ENCODE results near the gene DACH1.
A peak's percentile ranks its signal among the peaks of the same experiment; 100 is the strongest.
"Not testable (repeated sequence)": the region's sequence is repeated elsewhere in the genome, so short reads cannot be mapped to it uniquely, and the experiment has no call there.

DACH1 gene

DNA sequence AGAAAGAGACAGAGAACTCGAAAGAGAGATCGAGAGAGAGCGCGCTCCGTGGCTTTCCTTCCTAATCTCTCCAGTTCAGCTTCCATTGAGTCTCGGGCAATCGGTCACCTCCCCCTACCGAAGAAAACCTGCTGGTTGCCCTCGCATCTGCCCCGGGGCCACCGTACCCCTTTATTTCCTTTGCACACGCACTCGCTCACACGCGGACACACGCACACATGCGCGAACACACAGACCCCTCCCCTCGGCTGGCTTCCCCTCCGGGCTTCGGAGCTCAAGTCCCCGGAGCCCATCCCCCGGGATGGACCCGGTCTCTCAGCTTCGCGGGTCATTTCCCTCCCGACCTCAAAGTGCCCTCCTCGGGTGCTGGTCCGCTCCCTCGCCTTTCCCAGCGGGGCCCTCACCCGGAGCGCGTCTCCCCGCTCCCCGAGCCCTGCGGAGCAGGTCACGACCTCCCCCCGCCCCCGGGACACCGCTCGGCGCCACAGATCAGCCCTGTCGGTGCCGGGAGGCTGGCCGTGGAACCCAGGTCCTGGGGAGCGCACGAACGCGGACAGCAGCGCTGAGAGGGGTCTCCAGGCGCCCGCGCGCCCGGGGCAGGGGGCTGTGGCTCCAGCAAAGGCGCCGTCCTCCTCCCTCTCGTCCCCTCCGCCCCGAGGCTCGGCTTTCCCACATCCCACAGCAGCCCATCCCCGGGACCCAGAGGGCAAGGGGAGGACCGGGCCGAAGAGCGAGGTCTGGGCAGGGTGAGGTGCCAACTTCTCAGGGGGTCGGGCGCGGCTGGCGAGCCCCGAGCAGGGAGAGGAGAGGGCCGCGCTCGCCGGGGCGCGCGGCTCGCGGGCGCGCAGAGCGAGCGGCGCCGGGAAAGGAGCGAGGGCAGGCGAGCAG is 1.8 kb downstream of the DACH1 start:
- no peak for DNase-seq

DNA sequence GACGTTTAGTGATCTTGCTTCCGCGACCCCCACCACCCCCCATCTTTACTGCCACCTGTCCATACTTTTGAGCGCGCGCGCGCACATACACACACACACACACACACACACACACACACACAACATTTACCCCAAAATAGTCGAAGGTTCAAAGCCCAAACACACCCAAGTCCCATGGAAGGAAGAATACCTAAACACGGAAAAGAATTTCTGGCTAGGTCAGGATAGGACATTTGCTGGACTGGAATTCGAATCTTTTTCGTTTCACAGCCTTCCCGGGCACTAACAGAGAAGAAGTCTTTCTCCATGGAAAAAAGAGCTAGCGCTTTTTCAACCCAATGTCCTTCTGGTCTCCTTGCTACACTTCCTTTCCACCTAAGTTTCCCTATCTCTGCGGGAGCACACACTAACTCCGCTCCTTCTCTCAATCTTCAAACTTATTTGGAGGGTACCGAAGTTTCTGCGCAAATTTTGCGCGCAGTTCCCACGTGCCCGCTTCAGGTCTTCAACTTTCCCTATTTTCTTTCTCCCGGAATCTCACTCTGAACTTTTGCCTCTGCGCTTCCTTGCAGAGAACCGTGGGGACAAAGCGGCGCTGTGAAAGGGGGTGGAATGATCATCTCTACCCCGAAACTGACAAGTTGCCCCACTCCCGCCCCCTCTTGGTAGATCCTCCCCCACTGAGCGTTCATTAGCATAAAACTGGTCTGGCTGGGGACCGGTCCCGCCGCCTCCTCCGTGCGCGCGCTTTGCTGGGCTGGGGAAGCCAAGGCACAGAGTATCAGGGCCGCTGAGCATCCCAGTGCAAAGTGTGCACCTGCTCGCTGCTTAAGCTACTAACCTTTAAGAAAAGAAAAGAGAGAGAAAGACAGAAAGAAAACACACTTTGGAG is 2.7 kb downstream of the DACH1 start:
- DNase-seq, result peak; percentile 26

DNA sequence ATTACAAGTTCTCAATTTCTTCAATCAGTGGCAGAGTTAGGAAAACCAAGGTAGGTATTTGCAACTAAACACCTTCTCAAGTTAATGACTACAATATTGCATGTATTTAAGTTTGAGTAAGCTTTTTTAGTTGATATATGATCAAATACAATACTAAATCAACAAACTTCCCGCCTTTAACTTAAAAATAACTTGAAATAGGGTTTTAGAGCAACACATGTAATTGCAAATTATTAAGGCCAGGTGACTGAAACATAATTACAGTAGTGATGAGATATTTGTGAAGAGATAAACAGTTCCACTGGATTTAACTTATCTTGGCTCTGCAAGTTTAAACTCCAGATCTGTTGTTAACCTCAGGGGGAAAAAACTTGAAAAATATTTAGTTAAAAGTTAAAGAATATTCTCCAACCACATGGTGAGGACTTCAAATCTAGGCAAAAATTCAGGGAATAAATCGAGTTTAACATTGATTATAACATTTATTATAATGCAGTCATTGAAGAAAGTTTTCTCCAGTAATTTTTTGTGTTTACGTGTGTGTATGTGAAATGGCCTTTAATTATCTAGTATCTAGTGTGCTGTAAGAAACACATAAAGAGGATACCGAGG is 3.6 kb downstream of the DACH1 start:
- DNase-seq, result no peak

DNA sequence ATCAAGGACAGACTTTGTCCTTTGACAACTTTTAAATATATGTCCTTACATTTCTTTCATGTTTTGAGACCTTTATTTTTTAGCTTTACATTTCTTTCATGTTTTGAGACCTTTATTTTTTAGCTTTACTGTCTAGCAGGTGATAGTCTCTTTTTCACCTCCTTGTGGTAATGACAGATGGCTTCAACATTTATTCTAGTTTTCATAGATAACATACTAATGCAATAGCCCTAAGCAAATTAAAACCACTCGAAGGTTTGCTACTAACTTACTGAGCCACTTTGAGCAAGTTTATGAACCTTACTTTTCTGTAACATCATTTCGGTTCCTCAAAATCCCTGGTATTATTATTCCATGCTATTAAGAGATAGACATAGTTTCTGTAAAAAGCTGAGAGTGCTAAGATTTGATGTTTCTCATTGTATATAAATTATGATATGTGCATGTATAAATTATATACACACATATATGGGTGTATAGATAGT is 4.5 kb downstream of the DACH1 start:
- DNase-seq, result no peak

DNA sequence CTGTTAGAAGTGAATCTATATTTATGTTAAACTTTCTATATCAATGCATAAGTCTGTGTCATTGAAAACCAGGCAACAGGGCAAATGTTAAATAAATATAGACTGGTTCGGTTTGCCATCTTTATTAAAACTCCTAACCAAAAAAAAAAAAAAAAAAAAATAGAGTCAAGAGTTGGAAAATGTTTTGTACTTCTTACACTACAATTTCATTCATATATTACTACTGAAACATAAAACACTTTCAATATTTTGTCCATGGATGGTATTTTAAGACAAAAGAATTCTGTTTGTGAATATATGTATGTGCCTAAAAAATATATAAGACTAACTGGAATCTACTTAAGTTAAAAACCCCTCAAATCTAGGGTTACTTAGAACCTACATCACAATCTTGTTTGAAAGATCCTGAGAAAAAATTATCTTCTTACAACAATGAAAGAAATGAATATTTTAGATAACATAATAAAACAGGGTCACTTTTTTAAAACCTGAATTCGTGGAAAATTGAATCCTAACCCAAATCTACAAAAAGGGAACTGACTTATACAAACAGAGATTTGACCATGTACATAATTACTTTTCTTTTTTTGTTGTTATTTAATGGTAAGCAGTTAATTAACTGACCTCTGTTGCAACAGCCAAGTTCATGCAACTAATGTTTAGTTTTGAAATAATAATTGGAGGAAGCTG is 5.1 kb downstream of the DACH1 start:
- DNase-seq, result no peak

DNA sequence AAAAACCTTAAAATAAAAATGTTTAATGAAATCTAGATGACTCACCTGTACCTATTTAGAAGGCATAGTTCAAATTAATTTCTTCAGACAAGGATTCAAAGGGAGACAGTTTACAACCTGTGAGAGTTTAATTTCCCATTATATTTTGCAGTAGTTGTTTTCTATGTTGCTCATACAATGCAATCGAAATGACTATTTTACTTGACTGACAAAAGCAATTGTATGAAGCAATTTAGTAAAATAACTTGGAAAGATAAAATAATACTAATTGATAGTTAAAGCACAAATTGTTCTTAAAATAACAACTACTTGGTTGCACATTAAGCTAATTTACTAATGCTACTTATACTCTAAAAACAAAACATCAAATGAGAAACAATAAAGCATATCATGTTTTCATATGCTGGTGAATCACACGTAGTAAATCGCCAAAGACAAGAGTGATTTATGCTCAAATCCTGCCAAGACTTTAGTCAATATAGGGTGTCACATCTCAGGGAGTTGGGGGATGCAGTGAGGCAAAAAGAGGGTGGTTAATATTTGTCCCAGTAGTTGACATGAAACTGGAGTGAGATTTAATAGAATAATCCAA is 6.4 kb downstream of the DACH1 start:
- DNase-seq, result no peak

DNA sequence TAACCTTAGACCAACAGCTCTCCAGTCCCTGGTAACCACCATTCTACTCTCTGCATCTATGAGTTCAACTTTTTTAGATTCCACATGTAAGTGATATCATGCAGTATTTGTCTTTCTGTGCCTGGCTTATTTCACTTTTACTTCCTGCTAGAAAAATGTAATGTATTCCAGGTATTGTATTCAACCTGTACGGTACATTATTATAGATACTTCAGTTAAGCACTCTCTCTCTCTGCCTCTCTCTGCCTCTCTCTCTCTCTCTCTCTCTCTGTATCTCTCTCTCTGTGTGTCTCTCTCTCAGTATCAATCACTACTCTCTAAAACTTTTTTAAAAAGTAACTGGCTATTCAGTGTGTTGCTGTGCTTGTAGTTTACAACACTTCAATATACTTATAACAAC is 8.4 kb downstream of the DACH1 start:
- DNase-seq, result no peak

DNA sequence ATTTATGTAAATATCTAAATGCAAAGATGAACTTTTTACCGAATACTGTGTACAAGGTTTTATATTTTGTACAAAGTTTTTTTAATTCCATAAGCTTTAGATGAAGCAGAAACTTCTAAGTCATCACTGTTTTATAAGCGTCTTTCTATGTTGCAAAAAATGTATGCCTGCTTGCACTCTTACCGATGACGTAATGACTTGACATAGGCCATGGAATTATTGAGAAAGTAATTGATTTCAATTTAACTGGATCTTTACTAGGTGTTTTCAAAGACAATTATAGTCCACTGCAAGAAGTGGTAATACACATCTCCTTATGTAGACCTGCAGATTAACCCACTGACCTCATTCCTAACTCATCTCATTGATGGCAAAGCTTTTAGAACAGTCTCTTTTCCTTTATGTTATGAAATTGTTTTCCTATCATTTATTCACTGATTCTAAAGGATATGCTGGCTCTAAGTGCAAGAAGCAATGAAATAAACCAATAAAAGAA is 10.4 kb downstream of the DACH1 start:
- no peak for DNase-seq

DNA sequence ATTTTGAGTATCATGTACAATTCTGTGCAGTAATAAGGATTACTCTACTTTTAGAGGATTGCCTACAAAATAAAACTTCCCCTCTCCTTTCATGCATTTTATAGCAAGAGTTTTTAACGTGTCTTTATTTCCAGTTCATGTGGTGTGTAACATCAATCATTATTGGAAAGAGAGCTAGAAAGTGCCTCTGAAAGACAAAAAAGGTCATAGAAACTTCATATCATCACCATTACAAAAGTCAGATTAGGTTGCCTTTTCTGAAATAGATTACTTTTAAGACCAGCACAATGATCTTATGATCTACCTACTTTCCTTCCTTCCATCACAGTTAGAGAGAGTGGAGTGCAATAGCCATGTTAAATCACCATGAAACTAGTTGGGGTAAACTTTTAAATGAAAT is 12.6 kb downstream of the DACH1 start:
- no peak for DNase-seq

DNA sequence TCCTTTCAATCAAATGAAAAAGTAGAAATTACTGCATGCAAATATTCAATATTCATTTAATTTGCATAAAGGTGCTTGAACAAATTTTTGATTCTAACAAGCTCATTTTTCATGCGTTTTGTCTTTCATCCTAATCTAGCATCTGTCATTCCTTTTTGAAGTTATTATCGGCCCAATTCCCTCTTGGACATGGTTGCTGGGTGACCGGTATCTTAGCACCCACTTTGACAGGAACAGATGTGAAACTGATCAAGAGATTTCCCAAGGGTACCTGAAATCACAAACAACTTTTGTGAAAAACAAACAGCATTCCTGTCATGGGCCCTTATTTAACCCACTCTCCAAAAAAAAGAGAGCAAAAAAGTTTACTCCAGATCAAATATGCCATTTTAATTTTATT is 13.3 kb downstream of the DACH1 start:
- DNase-seq, result no peak

DNA sequence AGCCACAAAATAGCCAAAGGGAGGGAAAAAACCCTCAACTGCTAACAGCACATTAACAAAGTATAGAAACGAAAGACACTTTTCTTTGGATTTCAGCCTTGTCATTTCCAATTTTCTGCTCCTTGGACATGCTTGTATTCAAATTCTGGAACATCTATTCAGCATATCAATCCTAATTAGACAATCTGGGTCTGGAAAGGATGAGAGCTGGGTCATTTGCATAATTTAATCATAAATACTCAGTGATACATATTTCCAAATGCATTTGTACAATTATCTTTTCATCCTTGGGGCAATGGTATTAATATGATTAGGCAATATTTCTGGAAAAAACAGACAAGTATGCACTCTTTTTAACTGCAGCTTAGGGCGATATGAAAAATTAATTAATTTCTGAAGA is 14.3 kb downstream of the DACH1 start:
- no peak for DNase-seq

DNA sequence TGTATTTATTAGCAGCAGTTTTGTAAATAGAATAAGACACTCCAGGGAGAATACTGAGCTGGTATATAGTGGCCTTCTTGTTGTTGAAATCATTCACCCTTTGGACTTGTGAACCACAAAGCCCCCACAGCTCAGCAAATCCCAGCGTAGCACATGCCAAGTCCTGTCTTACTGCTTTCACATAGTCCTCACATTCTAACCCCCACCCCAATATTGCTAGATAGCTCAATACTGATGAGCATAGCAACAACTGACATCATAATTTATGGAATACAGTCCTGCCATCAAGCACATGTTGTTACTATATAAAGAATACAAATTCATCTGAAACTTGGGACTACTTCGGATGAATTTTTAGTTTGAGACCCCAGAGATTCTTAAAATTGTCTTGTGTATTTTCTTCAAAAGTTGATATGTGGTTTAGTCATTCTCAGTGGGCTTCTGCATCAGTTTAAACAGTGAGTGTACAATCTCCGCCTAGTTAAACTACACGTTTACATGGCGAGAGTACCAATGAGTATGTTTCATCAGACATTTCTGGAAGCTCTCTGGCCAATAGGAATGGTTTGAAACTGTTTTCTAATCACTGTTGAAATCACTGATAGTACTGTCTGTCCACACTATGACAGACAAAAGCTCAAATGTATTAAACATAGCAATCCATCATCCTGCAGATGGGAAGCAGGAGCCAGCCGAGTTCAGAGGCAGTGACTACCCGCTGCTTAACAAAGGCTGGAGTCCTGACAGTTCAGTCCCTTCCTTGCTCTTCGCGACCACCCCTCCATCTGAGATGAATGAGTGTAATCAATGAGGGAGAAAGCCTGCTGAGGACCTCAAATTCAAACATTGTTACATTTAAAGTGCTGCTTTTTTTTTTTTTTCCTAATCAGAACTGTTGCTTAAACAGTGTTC is 15.2 kb downstream of the DACH1 start:
- no peak for DNase-seq

DNA sequence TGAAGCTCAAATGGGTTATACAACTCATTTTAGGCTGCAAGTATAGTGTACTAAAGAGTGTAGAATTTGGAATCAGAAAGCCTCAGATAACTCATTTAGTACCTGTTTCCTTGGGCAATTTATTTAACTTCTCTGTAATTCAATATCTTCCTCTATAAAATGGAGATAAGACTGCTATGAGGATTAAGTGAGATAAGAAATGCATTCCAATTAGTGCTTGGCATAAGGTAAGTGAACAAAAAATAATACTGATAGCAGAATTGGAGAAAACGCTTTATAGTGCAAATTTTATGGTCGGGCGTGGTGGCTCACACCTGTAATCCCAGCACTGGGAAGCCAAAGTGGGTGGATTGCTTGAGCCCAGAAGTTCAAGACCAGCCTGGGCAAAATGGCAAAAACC is 25.0 kb downstream of the DACH1 start:
- DNase-seq, result no peak

DNA sequence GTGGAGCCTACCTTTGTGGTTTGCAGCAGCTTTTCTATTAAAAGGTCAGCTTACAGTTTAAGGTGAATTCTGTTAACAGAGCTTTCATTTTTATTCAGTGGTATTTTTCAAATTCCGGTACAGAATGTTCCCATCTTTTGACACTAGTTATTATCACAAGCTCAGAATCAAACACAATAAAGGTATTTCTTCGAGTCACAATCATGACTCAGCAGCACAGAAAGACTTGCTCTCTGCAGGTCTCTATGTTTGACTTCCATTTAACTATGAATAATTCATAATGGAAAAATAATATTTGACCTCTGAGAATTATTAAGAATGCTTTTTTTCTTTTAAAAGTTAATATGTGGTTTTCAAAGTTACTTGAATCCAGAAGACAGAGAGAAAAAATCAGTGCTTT is 28.2 kb downstream of the DACH1 start:
- no peak for DNase-seq

DNA sequence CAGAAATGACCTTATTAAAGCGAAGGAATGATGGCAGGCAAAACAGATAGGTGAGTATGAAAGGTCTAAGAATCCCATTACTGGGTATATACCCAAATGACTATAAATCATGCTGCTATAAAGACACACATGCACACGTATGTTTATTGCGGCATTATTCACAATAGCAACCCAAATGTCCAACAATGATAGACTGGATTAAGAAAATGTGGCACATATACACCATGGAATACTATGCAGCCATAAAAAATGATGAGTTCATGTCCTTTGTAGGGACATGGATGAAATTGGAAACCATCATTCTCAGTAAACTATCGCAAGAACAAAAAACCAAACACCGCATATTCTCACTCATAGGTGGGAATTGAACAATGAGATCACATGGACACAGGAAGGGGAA is 29.4 kb downstream of the DACH1 start:
- not testable (repeated sequence) for DNase-seq

DNA sequence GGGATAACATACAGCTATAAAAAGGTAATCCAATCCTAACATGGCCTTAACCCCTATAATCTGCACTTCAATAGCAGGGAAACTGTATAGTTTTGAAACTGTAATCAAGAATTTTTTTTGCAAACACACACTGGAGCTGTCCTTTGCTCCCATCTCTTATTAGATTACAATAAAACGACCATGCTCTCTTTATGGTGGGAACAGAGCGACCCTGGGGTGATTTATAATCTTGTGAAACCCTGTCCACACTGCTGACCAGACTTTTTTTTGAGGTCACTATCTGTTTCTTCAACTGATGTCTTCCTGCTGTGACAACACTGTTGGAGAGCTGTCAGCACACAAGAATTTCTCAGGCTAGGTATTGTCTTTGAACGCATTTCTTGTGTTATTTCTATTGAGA is 35.3 kb downstream of the DACH1 start:
- no peak for DNase-seq

DNA sequence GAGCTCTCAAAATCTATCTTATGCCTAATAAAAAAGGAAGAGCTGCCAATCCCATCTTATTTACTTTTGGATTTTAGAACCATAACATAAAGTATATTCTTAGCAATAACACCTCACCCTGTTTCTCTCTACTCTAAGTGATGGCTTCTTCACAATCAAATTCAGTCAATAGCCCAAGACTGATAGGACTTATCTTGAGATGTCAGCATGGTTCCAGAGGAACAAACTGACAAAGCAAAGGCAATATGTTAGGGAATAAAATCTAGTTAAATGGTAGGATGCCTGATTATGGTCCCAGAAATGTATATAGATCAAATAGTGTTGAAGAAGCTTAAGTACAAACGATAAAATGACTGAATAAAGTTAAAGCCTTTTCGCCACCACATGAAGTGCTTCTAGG is 36.3 kb downstream of the DACH1 start:
- DNase-seq, result no peak

DNA sequence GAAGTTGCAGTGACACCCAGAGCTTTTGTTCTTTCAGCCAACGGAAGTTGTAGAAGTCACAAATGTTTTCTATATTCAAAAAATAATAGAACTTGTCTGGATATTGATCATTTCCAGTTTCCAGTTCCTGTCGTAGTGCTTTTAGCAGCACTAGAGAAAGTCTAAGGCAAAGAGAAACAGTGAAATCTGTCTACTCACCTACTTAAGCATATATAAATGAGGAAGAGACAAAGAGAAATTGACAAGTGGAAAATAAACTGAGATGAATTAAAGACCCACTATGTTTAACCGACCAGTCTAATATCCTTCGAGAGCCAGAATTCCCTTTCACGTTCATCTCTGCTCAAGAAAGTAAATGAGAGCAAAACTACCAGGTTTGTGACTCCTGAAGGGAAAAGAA is 36.7 kb downstream of the DACH1 start:
- DNase-seq, result no peak

DNA sequence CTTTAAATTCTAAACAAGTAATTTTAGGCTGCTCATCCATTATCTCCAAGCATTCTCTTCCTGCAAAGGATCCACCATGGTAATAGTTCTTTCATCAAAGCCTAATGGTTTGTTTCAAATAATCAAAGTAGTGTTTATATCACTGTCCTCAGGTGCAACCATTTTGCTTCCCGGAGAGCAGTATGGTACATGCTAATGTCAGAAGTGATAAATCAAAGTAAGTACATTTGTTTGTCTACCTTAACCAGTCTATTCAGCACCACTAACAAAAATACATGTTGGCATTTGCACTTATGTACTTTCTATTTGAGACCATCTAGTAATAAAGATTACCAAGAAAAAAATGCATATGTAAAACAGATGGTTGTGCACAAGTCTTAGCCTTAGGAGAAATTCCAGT is 37.5 kb downstream of the DACH1 start:
- DNase-seq, result no peak

DNA sequence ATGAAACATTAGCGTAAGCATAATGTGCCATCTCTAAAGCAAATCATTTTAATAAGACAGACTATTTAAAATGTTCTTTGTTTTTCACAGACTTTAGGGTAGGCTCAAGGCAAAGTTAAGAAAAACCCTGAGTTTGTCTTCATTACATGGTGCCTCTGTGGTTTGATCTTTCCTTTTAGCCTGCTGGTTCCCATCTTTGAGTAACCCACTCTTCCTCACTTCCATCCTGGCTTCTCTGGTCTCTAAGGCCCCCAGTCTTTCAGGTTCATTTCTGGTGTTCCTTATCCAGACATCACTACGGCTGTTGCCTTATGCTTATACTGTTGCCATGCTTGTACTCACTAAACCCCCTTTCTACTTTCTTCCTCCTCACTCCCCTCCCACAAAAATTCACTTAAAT is 38.4 kb downstream of the DACH1 start:
- no peak for DNase-seq

DNA sequence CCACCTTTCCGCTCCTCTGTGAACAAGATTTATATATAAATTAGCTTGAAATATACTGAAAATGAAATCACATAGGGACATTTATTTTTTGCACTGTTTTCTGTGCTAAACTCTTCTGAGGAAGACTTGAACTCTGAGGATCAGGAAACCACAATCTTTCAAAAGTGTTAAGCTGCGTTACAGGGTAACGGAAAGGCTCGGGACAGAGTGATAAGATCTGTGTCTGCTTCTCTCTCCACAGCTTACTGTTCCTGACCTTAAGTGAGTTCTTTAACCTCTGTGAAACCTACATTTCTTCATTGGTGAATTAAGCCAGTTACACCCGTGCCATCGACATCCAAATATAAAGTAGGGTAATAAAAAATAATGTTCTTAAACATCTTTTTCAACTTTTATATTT is 38.9 kb downstream of the DACH1 start:
- DNase-seq, result no peak
